HG03135 (cell line): ENCODE measurements around the gene ELF5.

Experiments used
- ATAC-seq: cut with Tn5 transposase; IDR thresholded peaks from one replicate; pipeline ENCODE4 v1.9.1; 2021; ENCODE audit warnings: mild to moderate bottlenecking, moderate library complexity; ENCODE audit not compliant: unreplicated experiment

ELF5 gene

GRCh38 chr11:34513682-34514449, at the start of gene ELF5:
TSS of gene ELF5 (minus strand) at chr11:34513794. CDS start at chr11:34505749, 8,045 bp downstream.
- ATAC-seq: no peak

GRCh38 chr11:34562976-34563375, 49.4 kb upstream of the ELF5 start:
- ATAC-seq: no peak

- no peak for ATAC-seq
Observed at GRCh38 chr11:34560511-34560910, 46.9 kb upstream of the ELF5 start.

GRCh38 chr11:34558673-34559072, 45.1 kb upstream of the ELF5 start:
- no peak for ATAC-seq

- no peak for ATAC-seq
Observed at GRCh38 chr11:34558211-34558610, 44.6 kb upstream of the ELF5 start.

- no peak for ATAC-seq
Observed at GRCh38 chr11:34552270-34552669, 38.7 kb upstream of the ELF5 start.

GRCh38 chr11:34549271-34549670, 35.7 kb upstream of the ELF5 start:
- ATAC-seq: no peak

GRCh38 chr11:34548278-34548677, 34.7 kb upstream of the ELF5 start:
- ATAC-seq: no peak

- no peak for ATAC-seq
Observed at GRCh38 chr11:34546511-34547209, 33.1 kb upstream of the ELF5 start.

GRCh38 chr11:34542089-34542488, 28.5 kb upstream of the ELF5 start:
- ATAC-seq: no peak

GRCh38 chr11:34540870-34541269, 27.3 kb upstream of the ELF5 start:
- no peak for ATAC-seq

- ATAC-seq: no peak
Observed at GRCh38 chr11:34537636-34538035, 24.0 kb upstream of the ELF5 start.

GRCh38 chr11:34536056-34536455, 22.5 kb upstream of the ELF5 start:
- ATAC-seq: no peak

- ATAC-seq: no peak
Observed at GRCh38 chr11:34534826-34535225, 21.2 kb upstream of the ELF5 start.

GRCh38 chr11:34531663-34532062, 18.1 kb upstream of the ELF5 start:
- no peak for ATAC-seq

GRCh38 chr11:34530545-34531234, 17.1 kb upstream of the ELF5 start:
- no peak for ATAC-seq

- no peak for ATAC-seq
Observed at GRCh38 chr11:34529643-34530042, 16.0 kb upstream of the ELF5 start.

- ATAC-seq: no peak
Observed at GRCh38 chr11:34528072-34528471, 14.5 kb upstream of the ELF5 start.

- no peak for ATAC-seq
Observed at GRCh38 chr11:34525888-34526657, 12.5 kb upstream of the ELF5 start.

GRCh38 chr11:34525098-34525497, 11.5 kb upstream of the ELF5 start:
- no peak for ATAC-seq

GRCh38 chr11:34524696-34525095, 11.1 kb upstream of the ELF5 start:
- ATAC-seq: no peak
